HG02981 (cell line): ENCODE measurements around the gene SPATA32.
"Not testable (repeated sequence)": the region's sequence is repeated elsewhere in the genome, so short reads cannot be mapped to it uniquely, and the experiment has no call there.

Experiments
- ATAC-seq: cut with Tn5 transposase; IDR thresholded peaks from one replicate; pipeline ENCODE4 v1.9.1; 2021; ENCODE audit warnings: mild to moderate bottlenecking, moderate library complexity; ENCODE audit not compliant: unreplicated experiment

SPATA32 gene

GRCh38 chr17:45273551-45273957 is 11.7 kb upstream of the SPATA32 start:
- no peak for ATAC-seq

GRCh38 chr17:45271603-45272002 is 9.7 kb upstream of the SPATA32 start:
- ATAC-seq = no peak

- ATAC-seq = no peak
These were observed 9.0 kb upstream of the SPATA32 start for GRCh38 chr17:45270828-45271418.

GRCh38 chr17:45269912-45270311 is 8.0 kb upstream of the SPATA32 start:
- ATAC-seq = no peak

GRCh38 chr17:45267436-45268055 is 5.7 kb upstream of the SPATA32 start:
- ATAC-seq = no peak

- no peak for ATAC-seq
These were observed 4.6 kb upstream of the SPATA32 start for GRCh38 chr17:45266372-45266926.

- no peak for ATAC-seq
These were observed 3.9 kb upstream of the SPATA32 start for GRCh38 chr17:45265821-45266220.

- ATAC-seq = no peak
These were observed 3.1 kb upstream of the SPATA32 start for GRCh38 chr17:45264988-45265387.

- ATAC-seq = no peak
These were observed 2.5 kb upstream of the SPATA32 start for GRCh38 chr17:45264430-45264829.

GRCh38 chr17:45263477-45263860 is 1.6 kb upstream of the SPATA32 start:
- ATAC-seq = no peak

GRCh38 chr17:45262516-45263476 is 902 bp upstream of the SPATA32 start:
- ATAC-seq = no peak

- no peak for ATAC-seq
These were observed 1.6 kb downstream of the SPATA32 start for GRCh38 chr17:45260204-45260783.

- no peak for ATAC-seq
These were observed 2.9 kb downstream of the SPATA32 start for GRCh38 chr17:45258981-45259380.

- ATAC-seq = no peak
These were observed 4.8 kb downstream of the SPATA32 start for GRCh38 chr17:45257115-45257514.

GRCh38 chr17:45256114-45256966 is 5.6 kb downstream of the SPATA32 start:
- no peak for ATAC-seq

- ATAC-seq = no peak
These were observed 6.5 kb downstream of the SPATA32 start for GRCh38 chr17:45255358-45255757.

- no peak for ATAC-seq
These were observed 8.0 kb downstream of the SPATA32 start for GRCh38 chr17:45253879-45254278.

- not testable (repeated sequence) for ATAC-seq
These were observed 8.7 kb downstream of the SPATA32 start for GRCh38 chr17:45253237-45253636.

GRCh38 chr17:45251931-45252330 is 10.0 kb downstream of the SPATA32 start:
- ATAC-seq = no peak
